Brain microvascular endothelial cell (primary cell): ENCODE measurements around the gene CFAP210.

Experiments
- DNase-seq: peaks from one replicate; pipeline ENCODE4 v3.0.0-alpha.2; 2020
- H3K27ac ChIP-seq: fragments of 250-450 bp; sonication (Bioruptor Pico); 2 replicates; pipeline ENCODE4 v1.5.1; 2020; ENCODE audit warnings: mild to moderate bottlenecking, moderate library complexity
- H3K27me3 ChIP-seq: fragments of 250-450 bp; sonication (Bioruptor Pico); replicated peaks from 2 replicates; pipeline ENCODE4 v1.5.1; 2020; ENCODE audit warnings: mild to moderate bottlenecking
- H3K36me3 ChIP-seq: fragments of 250-450 bp; sonication (Bioruptor Pico); replicated peaks from 2 replicates; pipeline ENCODE4 v1.5.1; 2020; ENCODE audit warnings: mild to moderate bottlenecking
- H3K4me3 ChIP-seq: 2 replicates; pipeline ENCODE4 v1.5.1; 2011; ENCODE audit warnings: low read depth, mild to moderate bottlenecking, control low read depth, low read length, moderate library complexity
- CTCF ChIP-seq: IDR thresholded peaks from 2 replicates; pipeline ENCODE4 v1.5.1; 2011; ENCODE audit warnings: low read depth, mild to moderate bottlenecking, moderate library complexity, low read length, control low read depth, inconsistent platforms; ENCODE audit errors: missing control alignments
- in situ Hi-C: cut with HindIII; loops from 2 replicates; pipeline ENCODE4 v1.10.0; 2017; ENCODE audit warnings: low sequenced_read_pairs, low pct_ligation_motif_present

The CFAP210 gene

GRCh38 chr2:169721016-169721415 is 26.8 kb upstream of the CFAP210 start:
- in situ Hi-C loops = no loop called here
- DNase-seq = no peak
- H3K36me3 ChIP-seq = no peaks in the 10 kb centered on the region
- H3K4me3 ChIP-seq = no peak overlapping the region
- no peak for TF ChIP-seq CTCF
- H3K27ac ChIP-seq = no peak overlapping the region
- no peaks in the 10 kb centered on the region for H3K27me3 ChIP-seq

- Histone ChIP-seq H3K4me3 (no peak overlapping the region), H3K27ac (no peak overlapping the region), H3K27me3 (no peaks in the 10 kb centered on the region), H3K36me3 (no peaks in the 10 kb centered on the region)
- in situ Hi-C loops = no loop called here
- DNase-seq = no peak
- no peak for TF ChIP-seq CTCF
These were observed 24.8 kb upstream of the CFAP210 start for GRCh38 chr2:169718930-169719504.

GRCh38 chr2:169717691-169718063 is 23.5 kb upstream of the CFAP210 start:
- no peaks in the 10 kb centered on the region for H3K36me3 ChIP-seq
- H3K4me3 ChIP-seq = no peak overlapping the region
- no peak overlapping the region for H3K27ac ChIP-seq
- in situ Hi-C loops = no loop called here
- DNase-seq = no peak
- TF ChIP-seq CTCF = no peak
- no peaks in the 10 kb centered on the region for H3K27me3 ChIP-seq

- H3K36me3 ChIP-seq = no peaks in the 10 kb centered on the region
- TF ChIP-seq CTCF = no peak
- no peak overlapping the region for H3K27ac ChIP-seq
- in situ Hi-C loops = no loop called here
- no peak for DNase-seq
- no peaks in the 10 kb centered on the region for H3K27me3 ChIP-seq
- H3K4me3 ChIP-seq = no peak overlapping the region
These were observed 22.9 kb upstream of the CFAP210 start for GRCh38 chr2:169716938-169717690.

GRCh38 chr2:169716238-169716886 is 22.2 kb upstream of the CFAP210 start:
- DNase-seq = no peak
- Histone ChIP-seq H3K36me3 (no peaks in the 10 kb centered on the region), H3K27me3 (no peaks in the 10 kb centered on the region), H3K27ac (no peak overlapping the region), H3K4me3 (no peak overlapping the region)
- in situ Hi-C loops = no loop called here
- no peak for TF ChIP-seq CTCF
